Gastrocnemius medialis (tissue), 4 donors: ENCODE measurements around the gene TTC28. TPM values are rescaled to one million over a fixed set of nuclear protein-coding genes. Genes with fewer than 3 reads are reported as not detected.
A peak's percentile ranks its signal among the peaks of the same experiment; 100 is the strongest.

Source experiments
- ATAC-seq, 2 donors: fragments of 150-250 bp; one replicate each; pipeline ENCODE4 v1.9.1; 2016
- DNase-seq, 2 donors: peaks; one replicate each; pipeline ENCODE4 v3.0.0-alpha.2; 2019
- H3K27ac ChIP-seq, 4 donors: fragments of 200-600 bp; sonication (generic); 1 replicate in 1 of 4; 2 replicates in 3 of 4; pipeline ENCODE4 v1.5.1; 2016 to 2018; ENCODE audit warnings: mild to moderate bottlenecking in 2 of 4, moderate library complexity in 1 of 4
- H3K27me3 ChIP-seq, 3 donors: fragments of 200-600 bp; sonication (generic) in 2 of 3; 1 replicate in 1 of 3; 2 replicates in 2 of 3; pipeline versions ENCODE4 v1.5.1 to v1.6.0; 2016 to 2019; ENCODE audit warnings: mild to moderate bottlenecking in 1 of 3, moderate library complexity in 1 of 3
- H3K36me3 ChIP-seq, 2 donors: fragments of 200-600 bp; sonication (generic) in 1 of 2; one replicate each; pipeline ENCODE4 v1.5.1; 2017 to 2018
- H3K4me1 ChIP-seq, 2 donors: fragments of 200-600 bp; sonication (generic) in 1 of 2; one replicate each; pipeline ENCODE4 v1.5.1; 2016 to 2017; ENCODE audit warnings: mild to moderate bottlenecking in 2 of 2
- H3K4me3 ChIP-seq, 4 donors: fragments of 200-600 bp; sonication (generic) in 3 of 4; 1 replicate in 1 of 4; 2 replicates in 3 of 4; pipeline ENCODE4 v1.5.1; 2016 to 2019; ENCODE audit warnings: mild to moderate bottlenecking in 2 of 4
- H3K9me3 ChIP-seq, 3 donors: fragments of 200-600 bp; sonication (generic) in 2 of 3; 1 replicate in 1 of 3; 2 replicates in 2 of 3; pipeline ENCODE4 v1.5.1; 2016 to 2019
- POLR2A ChIP-seq, 2 donors: fragments of 450-650 bp; IDR thresholded peaks; one replicate each; pipeline ENCODE4 v1.6.1; 2017; ENCODE audit warnings: antibody characterized with exemption in 2 of 2, mild to moderate bottlenecking in 2 of 2, moderate library complexity in 2 of 2
- in situ Hi-C, 4 donors: fragments of 200-750 bp; cut with MboI; loops; one replicate each; pipeline versions ENCODE4 v1.15.0 to v1.8.0; 2017; ENCODE audit warnings: low sequenced_read_pairs in 4 of 4
- intact Hi-C: fragments of 100-400 bp; cut with DNase I; formaldehyde crosslinking; loops from one replicate; pipeline ENCODE4 v1.15.1; 2023; ENCODE audit warnings: low total_unique reads
- total RNA-seq, 4 donors: library from RNA; depleted of rRNA; stranded (reverse); fragments of >200 nt; gene quantifications; one replicate each; pipeline versions ENCODE4 v1.1.0 to v1.2.3, GENCODE V29; 2016
- TF ChIP-seq, protein P1 (sequence below), 5 experiments: fragments of 450-650 bp in 3 of 5; fragments of 200-600 bp in 2 of 5; sonication (generic) in 2 of 5; IDR thresholded peaks in 4 of 5; conservative IDR thresholded peaks in 1 of 5; 1 replicate in 4 of 5; 2 replicates in 1 of 5; pipeline ENCODE4 v1.5.1; 2016 to 2019; ENCODE audit warnings: antibody characterized with exemption in 5 of 5, mild to moderate bottlenecking in 3 of 5, moderate library complexity in 3 of 5

TTC28 gene
- total RNA-seq, 4 donors from 2014 or later, result 6.3 to 18.1 (median 8.4) TPM

DNA sequence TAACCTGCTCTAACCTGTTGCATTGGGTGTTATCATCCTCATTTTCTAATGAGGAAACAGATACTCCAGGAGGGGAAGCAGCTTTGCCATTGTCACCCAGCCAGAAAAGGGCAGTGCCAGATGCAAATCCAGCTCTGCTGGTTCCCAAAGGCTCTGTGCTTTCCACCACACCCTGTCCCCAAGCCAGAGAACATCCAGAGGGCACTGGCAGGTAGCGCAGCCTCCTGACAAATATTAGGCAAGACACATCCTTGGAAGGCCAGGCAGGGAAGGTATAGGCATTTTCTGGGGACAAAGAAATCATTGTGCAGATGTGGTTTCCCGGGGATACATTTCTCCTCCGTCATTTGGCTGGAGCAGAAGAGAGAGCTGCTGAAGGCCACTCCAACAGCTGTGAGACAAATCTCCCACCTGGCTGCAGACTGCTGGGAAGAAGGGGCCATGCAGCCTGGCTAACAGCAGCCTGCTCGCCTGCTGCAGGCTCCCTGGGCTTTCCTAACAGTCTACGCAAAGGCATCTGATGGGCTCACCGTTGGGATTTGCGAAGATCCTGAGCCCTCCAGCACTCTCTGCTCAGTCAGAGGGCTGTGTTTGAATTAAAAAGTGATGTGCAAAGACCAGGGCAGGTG, 666.7 kb downstream of the TTC28 start:
- ATAC-seq (peak in 1 of 2 donors; percentile 21), DNase-seq (no peak)
- no peaks in the 10 kb centered on the region for H3K36me3 ChIP-seq
- TF ChIP-seq, protein P1, sequence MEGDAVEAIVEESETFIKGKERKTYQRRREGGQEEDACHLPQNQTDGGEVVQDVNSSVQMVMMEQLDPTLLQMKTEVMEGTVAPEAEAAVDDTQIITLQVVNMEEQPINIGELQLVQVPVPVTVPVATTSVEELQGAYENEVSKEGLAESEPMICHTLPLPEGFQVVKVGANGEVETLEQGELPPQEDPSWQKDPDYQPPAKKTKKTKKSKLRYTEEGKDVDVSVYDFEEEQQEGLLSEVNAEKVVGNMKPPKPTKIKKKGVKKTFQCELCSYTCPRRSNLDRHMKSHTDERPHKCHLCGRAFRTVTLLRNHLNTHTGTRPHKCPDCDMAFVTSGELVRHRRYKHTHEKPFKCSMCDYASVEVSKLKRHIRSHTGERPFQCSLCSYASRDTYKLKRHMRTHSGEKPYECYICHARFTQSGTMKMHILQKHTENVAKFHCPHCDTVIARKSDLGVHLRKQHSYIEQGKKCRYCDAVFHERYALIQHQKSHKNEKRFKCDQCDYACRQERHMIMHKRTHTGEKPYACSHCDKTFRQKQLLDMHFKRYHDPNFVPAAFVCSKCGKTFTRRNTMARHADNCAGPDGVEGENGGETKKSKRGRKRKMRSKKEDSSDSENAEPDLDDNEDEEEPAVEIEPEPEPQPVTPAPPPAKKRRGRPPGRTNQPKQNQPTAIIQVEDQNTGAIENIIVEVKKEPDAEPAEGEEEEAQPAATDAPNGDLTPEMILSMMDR (IDR thresholded peaks at IDR 0.05 in 4 of 5, conservative IDR thresholded peaks at IDR 0.05 in 1 of 5), result no peak
- TF ChIP-seq POLR2A (IDR thresholded peaks at IDR 0.05), result no peak
- in situ Hi-C loops, result no loop called here
- intact Hi-C loops, result loop anchor here (10.0 kb wide), 2 partner anchors 378 to 1258 kb away; no protein-coding TSS in a partner anchor
- no peak overlapping the region for H3K27ac ChIP-seq
- no peaks in the 10 kb centered on the region for H3K9me3 ChIP-seq
- no peaks in the 10 kb centered on the region for H3K27me3 ChIP-seq
- H3K4me1 ChIP-seq, result peaks cover 10 to 24% of the 10 kb centered on the region in 2 donors
- no peak overlapping the region for H3K4me3 ChIP-seq

DNA sequence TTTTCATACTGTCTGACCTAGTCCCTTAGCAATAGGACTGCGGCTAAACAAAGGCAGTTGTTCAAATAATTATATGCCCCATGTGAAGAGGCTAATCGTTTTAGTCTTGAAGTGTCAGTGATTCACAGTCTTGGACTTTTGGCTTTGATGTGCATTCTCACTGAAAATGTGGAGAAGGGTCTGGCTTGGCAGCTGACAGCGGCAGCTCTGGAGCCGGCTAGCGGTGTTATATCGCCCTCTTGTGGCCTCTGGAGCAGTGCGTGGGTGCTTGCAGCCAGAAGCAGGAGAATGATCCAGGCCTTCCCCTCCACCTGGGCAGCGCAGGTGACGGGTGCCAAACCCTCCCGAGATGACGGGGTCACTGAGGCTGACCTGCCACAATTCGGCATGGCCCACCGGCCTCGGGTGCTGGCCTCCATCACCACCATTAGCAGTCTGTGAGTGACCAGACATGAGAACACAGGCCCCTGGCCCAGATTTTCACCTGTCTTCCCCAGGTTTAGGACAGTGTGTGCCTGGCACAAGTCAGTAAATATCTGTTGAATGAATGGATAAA, 670.3 kb downstream of the TTC28 start:
- in situ Hi-C loops (loop anchor here (5.0 kb wide), 1 partner anchor 122 kb away; no protein-coding TSS in a partner anchor), intact Hi-C loops (loop anchor here (1.0 to 10.0 kb wide), 4 partner anchors 123 to 605 kb away; no protein-coding TSS in a partner anchor)
- no peaks in the 10 kb centered on the region for H3K36me3 ChIP-seq
- peaks cover 0 to 3% of the 10 kb centered on the region in 2 donors for H3K4me1 ChIP-seq
- H3K4me3 ChIP-seq, result no peak overlapping the region
- no peaks in the 10 kb centered on the region for H3K27me3 ChIP-seq
- H3K9me3 ChIP-seq, result no peaks in the 10 kb centered on the region
- DNase-seq (peak; percentile 37 to 61), ATAC-seq (peak; percentile 43 to 82)
- TF ChIP-seq, protein P1 (IDR thresholded peaks at IDR 0.05 in 4 of 5, conservative IDR thresholded peaks at IDR 0.05 in 1 of 5), result peak; percentile 93 to 99 (median 95)
- TF ChIP-seq POLR2A (IDR thresholded peaks at IDR 0.05), result no peak
- no peak overlapping the region for H3K27ac ChIP-seq

DNA sequence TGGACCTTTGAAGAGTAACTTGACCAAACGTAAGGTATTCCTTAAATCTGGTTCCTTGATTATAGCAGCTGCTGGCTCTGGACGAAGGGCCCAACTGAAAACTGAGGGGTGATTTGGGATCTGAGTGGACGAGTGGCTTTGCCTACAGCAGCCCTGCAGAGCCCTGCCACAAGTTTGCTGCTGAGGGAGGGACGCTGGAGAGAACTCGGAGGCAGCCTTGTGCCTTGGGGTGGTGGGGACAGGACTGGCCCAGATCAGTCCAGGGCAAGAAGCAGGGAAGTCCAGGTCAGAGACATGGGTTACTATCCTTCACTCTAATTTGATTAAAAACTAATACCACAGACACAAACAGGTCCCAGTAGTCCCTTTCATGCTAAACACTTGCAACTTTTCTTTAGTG, 671.0 kb downstream of the TTC28 start:
- ATAC-seq (no peak), DNase-seq (no peak)
- H3K27ac ChIP-seq, result no peak overlapping the region
- no peak overlapping the region for H3K4me3 ChIP-seq
- H3K27me3 ChIP-seq, result no peaks in the 10 kb centered on the region
- H3K4me1 ChIP-seq, result peaks cover 0 to 3% of the 10 kb centered on the region in 2 donors
- no peaks in the 10 kb centered on the region for H3K9me3 ChIP-seq
- intact Hi-C loops, result loop anchor here (1.0 to 10.0 kb wide), 4 partner anchors 122 to 604 kb away; no protein-coding TSS in a partner anchor
- in situ Hi-C loops, result loop anchor here (5.0 kb wide), 1 partner anchor 121 kb away; no protein-coding TSS in a partner anchor
- H3K36me3 ChIP-seq, result no peaks in the 10 kb centered on the region
- no peak for TF ChIP-seq POLR2A (IDR thresholded peaks at IDR 0.05)
- TF ChIP-seq, protein P1 (IDR thresholded peaks at IDR 0.05 in 4 of 5, conservative IDR thresholded peaks at IDR 0.05 in 1 of 5), result no peak

DNA sequence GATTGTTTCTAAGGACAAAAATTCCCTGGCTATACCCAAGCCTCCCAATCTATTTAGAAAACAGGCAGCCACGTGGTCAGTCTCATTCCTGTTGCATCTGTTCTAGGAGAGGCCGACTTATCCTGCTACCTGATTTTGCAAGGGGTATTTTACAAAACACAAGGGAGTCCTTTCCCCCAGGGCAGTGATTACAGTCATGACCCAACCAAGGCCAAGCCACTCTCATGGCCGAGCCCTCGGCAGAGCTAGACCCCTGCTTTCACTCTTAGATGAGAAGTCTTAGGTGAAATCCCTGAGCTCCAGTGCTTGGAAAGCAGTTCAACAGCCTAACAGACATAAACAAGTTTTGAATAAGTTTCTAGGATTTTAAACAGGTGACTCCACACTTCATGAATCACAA, 671.6 kb downstream of the TTC28 start:
- no peak for ATAC-seq
- no peaks in the 10 kb centered on the region for H3K27me3 ChIP-seq
- peaks cover 0 to 3% of the 10 kb centered on the region in 2 donors for H3K4me1 ChIP-seq

More for the DNA sequence above, 671.6 kb downstream of the TTC28 start:
- H3K27ac ChIP-seq, result no peak overlapping the region
- no peak overlapping the region for H3K4me3 ChIP-seq
- H3K36me3 ChIP-seq, result no peaks in the 10 kb centered on the region
- intact Hi-C loops (loop anchor here (10.0 kb wide), 2 partner anchors 273 to 603 kb away; no protein-coding TSS in a partner anchor), in situ Hi-C loops (loop anchor here (5.0 kb wide), 1 partner anchor 121 kb away; no protein-coding TSS in a partner anchor)
- TF ChIP-seq, protein P1 (IDR thresholded peaks at IDR 0.05 in 4 of 5, conservative IDR thresholded peaks at IDR 0.05 in 1 of 5), result no peak
- no peak for TF ChIP-seq POLR2A (IDR thresholded peaks at IDR 0.05)
- H3K9me3 ChIP-seq, result no peaks in the 10 kb centered on the region
- no peak for DNase-seq
